OCI-LY7 (cell line): Measurements from ENCODE around the gene INPP5B. TPM values are rescaled to one million over a fixed set of nuclear protein-coding genes. Genes with fewer than 3 reads are reported as not detected.
A peak's percentile ranks its signal among the peaks of the same experiment; 100 is the strongest.
"Not testable (repeated sequence)": the region's sequence is repeated elsewhere in the genome, so short reads cannot be mapped to it uniquely, and the experiment has no call there.

ENCODE experiments used
- BruUV-seq: library from RNA; stranded (reverse); fragments of 400-500 nt; replicated peaks from 2 replicates; lab custom pipeline; 2021; lab: Mats Ljungman, UMichigan
- CTCF ChIA-PET: fragments of 300-600 bp; sonication (Branson Sonifier 250); formaldehyde crosslinking; loops from one replicate; lab custom pipeline; 2022; ENCODE audit warnings: antibody characterized with exemption; ENCODE audit not compliant: unreplicated experiment; lab: Charles Lee
- POLR2A ChIA-PET: fragments of 300-600 bp; sonication (Branson Sonifier 250); formaldehyde crosslinking; loops from one replicate; lab custom pipeline; 2022; ENCODE audit warnings: antibody characterized with exemption; lab: Charles Lee
- DNase-seq: peaks from one replicate; pipeline ENCODE4 v3.0.0-alpha.2; 2015; ENCODE audit warnings: low spot score
- H2AFZ ChIP-seq: fragments of 200-600 bp; sonication (generic), shearing (Covaris generic); 2 replicates; pipeline ENCODE4 v1.6.1; 2014; ENCODE audit warnings: mild to moderate bottlenecking, antibody characterized with exemption, low read length, moderate library complexity
- H3K27ac ChIP-seq: fragments of 200-600 bp; sonication (generic); 2 replicates; pipeline ENCODE4 v1.5.1; 2014; ENCODE audit warnings: mixed run types, low read depth, mild to moderate bottlenecking, moderate library complexity, low read length, inconsistent platforms; ENCODE audit not compliant: poor library complexity, severe bottlenecking
- H3K36me3 ChIP-seq: fragments of 200-600 bp; sonication (generic); 2 replicates; pipeline ENCODE4 v1.6.1; 2014; ENCODE audit warnings: mild to moderate bottlenecking, antibody characterized with exemption, low read length, moderate library complexity, mixed read lengths; ENCODE audit not compliant: insufficient read depth
- H3K4me1 ChIP-seq: fragments of 200-600 bp; sonication (generic); 2 replicates; pipeline ENCODE4 v1.5.1; 2014; ENCODE audit warnings: mild to moderate bottlenecking, low read length; ENCODE audit not compliant: insufficient read depth, poor library complexity, severe bottlenecking
- H3K4me2 ChIP-seq: fragments of 200-600 bp; sonication (generic); 2 replicates; pipeline ENCODE4 v1.6.1; 2014; ENCODE audit warnings: mild to moderate bottlenecking, low read length
- H3K4me3 ChIP-seq: fragments of 200-600 bp; sonication (generic); 2 replicates; pipeline ENCODE4 v1.5.1; 2014; ENCODE audit warnings: mild to moderate bottlenecking, low read depth, low read length; ENCODE audit not compliant: poor library complexity, severe bottlenecking
- H3K79me2 ChIP-seq: fragments of 200-600 bp; sonication (generic); 2 replicates; pipeline ENCODE4 v1.6.1; 2016; ENCODE audit warnings: low read depth, mild to moderate bottlenecking, low read length, moderate library complexity, mixed read lengths; ENCODE audit not compliant: insufficient read depth
- H3K9me2 ChIP-seq: fragments of 200-600 bp; sonication (generic); 2 replicates; pipeline ENCODE4 v1.6.1; 2016; ENCODE audit warnings: mild to moderate bottlenecking, low read length, mixed read lengths; ENCODE audit not compliant: insufficient read depth
- H3K9me3 ChIP-seq: fragments of 200-600 bp; sonication (generic); 2 replicates; pipeline ENCODE4 v1.6.1; 2014; ENCODE audit warnings: mild to moderate bottlenecking, mixed run types, low read length, mixed read lengths
- H4K20me1 ChIP-seq: fragments of 200-600 bp; sonication (generic); 2 replicates; pipeline ENCODE4 v1.6.1; 2014; ENCODE audit warnings: mild to moderate bottlenecking, antibody characterized with exemption, low read length, moderate library complexity, mixed read lengths; ENCODE audit not compliant: insufficient read depth
- EZH2phosphoT487 ChIP-seq: fragments of 200-600 bp; sonication (generic); IDR thresholded peaks from 2 replicates; pipeline ENCODE4 v1.6.1; 2018; ENCODE audit warnings: low read depth, borderline replicate concordance, mild to moderate bottlenecking, mixed run types, antibody characterized with exemption, low read length, moderate library complexity, mixed read lengths
- intact Hi-C: fragments of 100-400 bp; cut with micrococcal nuclease; formaldehyde crosslinking; loops from one replicate; pipeline ENCODE4 v1.10.0; 2022; ENCODE audit not compliant: unreplicated experiment
- total RNA-seq, 2 experiments: library from RNA; depleted of rRNA in 1 of 2; stranded (reverse); fragments of >200 nt in 1 of 2; shearing (Covaris generic) in 1 of 2; gene quantifications; 2 replicates each; pipeline ENCODE4 v1.2.3, GENCODE V29; 2014 to 2022
- TF ChIP-seq, protein P1 (sequence below): fragments of 200-600 bp; sonication (generic); conservative IDR thresholded peaks from 2 replicates; pipeline ENCODE4 v1.5.1; 2014; ENCODE audit warnings: mild to moderate bottlenecking, antibody characterized with exemption, low read length, moderate library complexity, mixed read lengths

INPP5B gene
- total RNA-seq, 2 experiments from 2014 or later = 49.7 to 63.0 TPM

DNA sequence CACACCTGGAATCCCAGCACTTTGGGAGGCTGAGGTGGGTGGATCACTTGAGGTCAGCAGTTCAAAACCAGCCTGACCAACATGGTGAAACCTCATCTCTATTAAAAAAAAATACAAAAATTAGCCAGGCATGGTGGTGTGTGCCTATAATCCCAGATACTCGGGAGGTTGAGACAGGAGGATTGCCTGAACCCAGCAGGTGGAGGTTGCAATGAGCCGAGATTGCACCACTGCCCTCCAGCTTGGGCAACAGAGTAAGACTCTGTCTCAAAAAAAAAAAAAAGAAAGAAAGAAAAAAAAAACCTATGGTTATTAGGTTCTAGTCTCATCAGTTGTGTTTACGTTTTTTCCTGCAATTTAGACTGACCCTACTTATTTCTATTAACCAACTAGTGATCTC is 40.3 kb downstream of the INPP5B start:
- BruUV-seq, CTCF ChIA-PET, H3K27ac ChIP-seq, H4K20me1 ChIP-seq, H2AFZ ChIP-seq, DNase-seq, H3K4me2 ChIP-seq, H3K4me3 ChIP-seq, H3K9me2 ChIP-seq, H3K4me1 ChIP-seq, POLR2A ChIA-PET, intact Hi-C loops: not testable (repeated sequence)
- Histone ChIP-seq H3K79me2 (peaks cover 20% of the 10 kb centered on the region; the same call in 1 of the 2 replicates), H3K36me3 (peaks cover 76% of the 10 kb centered on the region), H3K9me3 (peaks cover 19% of the 10 kb centered on the region)

DNA sequence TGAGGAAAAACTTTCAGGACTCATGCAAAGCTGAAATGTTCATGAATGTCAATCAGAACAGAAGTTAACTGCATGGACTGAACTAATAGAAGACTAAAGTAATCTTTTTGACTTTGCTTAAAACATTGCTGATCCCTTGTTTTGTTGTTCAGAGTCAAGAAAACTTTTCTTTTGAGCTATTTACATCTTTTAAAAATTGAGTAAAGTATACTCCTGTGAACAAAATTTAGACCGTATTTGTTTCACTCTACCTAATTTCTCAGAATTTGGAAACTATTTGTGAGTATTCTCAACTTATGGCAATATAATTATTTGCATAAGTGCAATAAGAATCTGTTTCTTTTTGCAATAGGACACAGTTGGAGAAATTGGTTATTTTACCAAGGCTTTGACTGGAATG is 41.1 kb downstream of the INPP5B start:
- no peak for TF ChIP-seq EZH2phosphoT487
- TF ChIP-seq, protein P1, sequence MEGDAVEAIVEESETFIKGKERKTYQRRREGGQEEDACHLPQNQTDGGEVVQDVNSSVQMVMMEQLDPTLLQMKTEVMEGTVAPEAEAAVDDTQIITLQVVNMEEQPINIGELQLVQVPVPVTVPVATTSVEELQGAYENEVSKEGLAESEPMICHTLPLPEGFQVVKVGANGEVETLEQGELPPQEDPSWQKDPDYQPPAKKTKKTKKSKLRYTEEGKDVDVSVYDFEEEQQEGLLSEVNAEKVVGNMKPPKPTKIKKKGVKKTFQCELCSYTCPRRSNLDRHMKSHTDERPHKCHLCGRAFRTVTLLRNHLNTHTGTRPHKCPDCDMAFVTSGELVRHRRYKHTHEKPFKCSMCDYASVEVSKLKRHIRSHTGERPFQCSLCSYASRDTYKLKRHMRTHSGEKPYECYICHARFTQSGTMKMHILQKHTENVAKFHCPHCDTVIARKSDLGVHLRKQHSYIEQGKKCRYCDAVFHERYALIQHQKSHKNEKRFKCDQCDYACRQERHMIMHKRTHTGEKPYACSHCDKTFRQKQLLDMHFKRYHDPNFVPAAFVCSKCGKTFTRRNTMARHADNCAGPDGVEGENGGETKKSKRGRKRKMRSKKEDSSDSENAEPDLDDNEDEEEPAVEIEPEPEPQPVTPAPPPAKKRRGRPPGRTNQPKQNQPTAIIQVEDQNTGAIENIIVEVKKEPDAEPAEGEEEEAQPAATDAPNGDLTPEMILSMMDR = no peak
- CTCF ChIA-PET = no interaction called here
- Histone ChIP-seq H3K79me2 (peaks cover 20% of the 10 kb centered on the region; the same call in 1 of the 2 replicates), H2AFZ (no peak overlapping the region), H3K36me3 (peaks cover 70% of the 10 kb centered on the region), H3K4me2 (no peak overlapping the region), H4K20me1 (no peaks in the 10 kb centered on the region), H3K27ac (no peak overlapping the region), H3K9me2 (no peaks in the 10 kb centered on the region), H3K4me3 (no peak overlapping the region), H3K9me3 (peaks cover 19% of the 10 kb centered on the region), H3K4me1 (peaks cover 15% of the 10 kb centered on the region)
- intact Hi-C loops = no loop called here
- TSS peak; percentile 24 for BruUV-seq
- DNase-seq = peak; percentile 44
- POLR2A ChIA-PET = interaction anchor here (0.6 to 0.9 kb wide), 2 partner anchors 17 to 27 kb away, joined by 3 read pairs; no protein-coding TSS in a partner anchor

DNA sequence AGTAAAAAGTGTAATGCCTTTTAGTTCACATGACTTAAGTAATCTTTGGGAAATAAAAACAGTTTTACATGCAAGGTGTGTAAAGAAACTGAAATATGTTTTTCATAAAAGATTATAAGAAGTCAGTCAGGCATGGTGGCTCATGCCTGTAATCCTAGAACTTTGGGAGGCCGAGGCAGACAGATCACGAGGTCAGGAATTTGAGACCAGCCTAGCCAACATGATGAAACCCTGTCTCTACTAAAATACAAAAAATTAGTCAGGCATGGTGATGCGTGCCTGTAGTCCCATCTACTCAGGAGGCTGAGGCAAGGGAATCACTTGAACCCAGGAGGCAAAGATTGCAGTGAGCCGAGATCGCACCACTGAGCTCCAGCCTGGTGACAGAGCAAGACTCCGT is 42.9 kb downstream of the INPP5B start:
- H3K27ac ChIP-seq, BruUV-seq, H3K4me3 ChIP-seq, H3K4me2 ChIP-seq, H2AFZ ChIP-seq, H3K9me2 ChIP-seq, POLR2A ChIA-PET, intact Hi-C loops, DNase-seq, H4K20me1 ChIP-seq: not testable (repeated sequence)
- Histone ChIP-seq H3K9me3 (peaks cover 19% of the 10 kb centered on the region), H3K36me3 (peaks cover 70% of the 10 kb centered on the region), H3K4me1 (peaks cover 17% of the 10 kb centered on the region), H3K79me2 (peaks cover 20% of the 10 kb centered on the region; the same call in 1 of the 2 replicates)
- CTCF ChIA-PET = interaction anchor here (0.7 kb wide), 1 partner anchor 76 kb away, joined by 3 read pairs; no protein-coding TSS in a partner anchor
